GM13976 (cell line): ENCODE measurements around the gene MSRB1.
A peak's percentile ranks its signal among the peaks of the same experiment; 100 is the strongest.

Experiments used
- DNase-seq: peaks from one replicate; pipeline ENCODE4 v3.0.0; 2012; ENCODE audit warnings: low spot score
- in situ Hi-C: fragments of 300-500 bp; cut with MboI; formaldehyde crosslinking; loops from one replicate; pipeline ENCODE4 v1.12.0; 2022; ENCODE audit warnings: low sequenced_read_pairs, mixed read lengths, inconsistent platforms; ENCODE audit not compliant: unreplicated experiment
- TF ChIP-seq, protein P1 (sequence below): IDR thresholded peaks from 2 replicates; pipeline ENCODE4 v1.5.1; 2012; ENCODE audit warnings: borderline replicate concordance, mild to moderate bottlenecking; ENCODE audit not compliant: insufficient read depth; ENCODE audit errors: extremely low read depth, missing control alignments, control extremely low read depth

Gene MSRB1

DNA sequence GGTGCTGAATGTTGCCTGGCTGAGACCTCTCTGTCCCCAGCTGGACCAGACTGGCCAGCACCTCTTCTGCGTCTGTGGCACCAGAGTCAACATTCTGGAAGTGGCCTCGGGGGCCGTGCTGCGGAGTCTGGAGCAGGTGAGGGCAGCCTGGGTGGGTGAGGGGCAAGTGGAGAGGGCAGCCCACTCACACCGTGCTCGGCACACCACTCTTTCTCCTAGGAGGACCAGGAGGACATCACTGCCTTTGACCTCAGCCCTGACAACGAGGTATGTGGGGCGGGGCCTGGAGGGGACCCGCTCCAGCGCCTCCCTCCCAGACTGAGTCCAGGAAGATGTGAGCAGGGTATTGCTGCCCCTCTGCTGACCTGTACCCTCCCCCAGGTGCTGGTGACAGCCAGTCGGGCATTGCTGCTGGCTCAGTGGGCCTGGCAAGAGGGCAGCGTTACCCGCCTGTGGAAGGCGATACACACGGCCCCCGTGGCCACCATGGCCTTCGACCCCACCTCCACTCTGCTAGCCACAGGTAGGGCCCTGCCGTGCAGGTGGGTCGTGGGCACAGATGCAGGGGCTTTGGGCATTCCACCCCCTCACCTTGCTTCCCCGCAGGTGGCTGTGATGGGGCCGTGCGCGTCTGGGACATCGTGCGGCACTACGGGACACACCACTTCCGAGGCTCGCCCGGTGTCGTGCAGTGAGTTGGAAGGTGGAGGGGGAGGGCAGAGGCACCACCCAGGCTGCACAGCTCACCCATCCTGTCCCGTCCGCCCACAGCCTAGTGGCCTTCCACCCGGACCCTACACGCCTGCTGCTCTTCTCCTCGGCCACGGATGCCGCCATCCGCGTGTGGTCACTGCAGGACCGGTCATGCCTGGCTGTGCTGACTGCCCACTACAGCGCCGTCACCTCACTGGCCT is 31.4 kb upstream of the MSRB1 start:
- TF ChIP-seq, protein P1, sequence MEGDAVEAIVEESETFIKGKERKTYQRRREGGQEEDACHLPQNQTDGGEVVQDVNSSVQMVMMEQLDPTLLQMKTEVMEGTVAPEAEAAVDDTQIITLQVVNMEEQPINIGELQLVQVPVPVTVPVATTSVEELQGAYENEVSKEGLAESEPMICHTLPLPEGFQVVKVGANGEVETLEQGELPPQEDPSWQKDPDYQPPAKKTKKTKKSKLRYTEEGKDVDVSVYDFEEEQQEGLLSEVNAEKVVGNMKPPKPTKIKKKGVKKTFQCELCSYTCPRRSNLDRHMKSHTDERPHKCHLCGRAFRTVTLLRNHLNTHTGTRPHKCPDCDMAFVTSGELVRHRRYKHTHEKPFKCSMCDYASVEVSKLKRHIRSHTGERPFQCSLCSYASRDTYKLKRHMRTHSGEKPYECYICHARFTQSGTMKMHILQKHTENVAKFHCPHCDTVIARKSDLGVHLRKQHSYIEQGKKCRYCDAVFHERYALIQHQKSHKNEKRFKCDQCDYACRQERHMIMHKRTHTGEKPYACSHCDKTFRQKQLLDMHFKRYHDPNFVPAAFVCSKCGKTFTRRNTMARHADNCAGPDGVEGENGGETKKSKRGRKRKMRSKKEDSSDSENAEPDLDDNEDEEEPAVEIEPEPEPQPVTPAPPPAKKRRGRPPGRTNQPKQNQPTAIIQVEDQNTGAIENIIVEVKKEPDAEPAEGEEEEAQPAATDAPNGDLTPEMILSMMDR = no peak
- in situ Hi-C loops = no loop called here

DNA sequence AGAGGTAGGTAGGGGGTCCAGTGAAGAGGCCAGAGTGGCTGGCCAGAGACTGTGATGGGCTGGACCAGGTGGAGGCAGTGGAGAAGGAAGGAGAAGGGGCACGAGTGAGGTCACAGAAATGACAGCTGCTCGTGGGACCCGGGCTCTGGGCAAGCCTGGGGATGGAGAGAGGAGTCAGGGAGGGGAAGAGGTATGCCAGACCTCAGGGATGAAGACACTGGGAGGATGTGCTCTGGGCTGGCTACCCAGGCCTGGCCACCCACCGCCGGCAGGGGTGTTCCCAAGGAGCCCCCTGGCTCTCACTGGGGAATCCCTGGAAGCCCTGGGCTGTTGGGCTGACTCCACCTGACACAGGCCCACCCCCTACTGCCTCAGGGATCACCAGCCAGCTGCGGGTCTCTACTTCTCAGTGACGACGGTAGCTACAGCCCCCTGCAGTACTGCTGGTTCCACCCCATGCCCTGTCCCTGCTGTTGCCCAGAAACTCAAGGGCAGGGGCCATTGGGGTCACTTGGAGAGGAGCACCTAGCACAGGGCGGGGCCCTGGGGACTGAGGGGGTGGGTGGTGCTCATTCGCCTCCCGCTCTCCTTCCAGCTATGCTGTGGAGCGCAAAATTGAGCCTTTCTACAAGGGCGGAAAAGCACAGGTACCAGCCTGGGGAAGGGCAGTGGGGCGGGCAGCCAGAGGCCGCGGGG is 30.6 kb upstream of the MSRB1 start:
- DNase-seq = no peak
- TF ChIP-seq, protein P1 = no peak
- in situ Hi-C loops = no loop called here

More for the DNA sequence above, 31.4 kb upstream of the MSRB1 start:
- DNase-seq = no peak

DNA sequence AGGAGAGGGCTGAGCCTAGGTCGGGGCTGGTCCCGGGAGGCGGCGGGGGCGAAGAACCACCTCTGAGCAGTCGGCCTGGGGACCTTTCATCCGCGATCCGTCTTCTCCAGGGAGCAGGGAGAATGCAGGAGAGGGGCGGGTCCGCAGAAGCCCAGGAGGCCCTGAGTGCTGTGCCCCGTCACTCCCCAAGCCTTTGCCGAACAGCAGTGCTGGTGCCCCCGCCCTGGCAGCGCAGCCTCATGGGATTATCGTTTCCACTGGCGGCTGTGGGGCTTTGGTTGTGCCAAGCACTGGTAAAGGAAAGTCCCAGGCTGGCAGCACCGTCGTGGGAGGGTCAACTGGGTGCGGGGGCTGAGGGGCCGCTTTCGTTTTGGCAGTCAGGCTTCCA is 29.5 kb upstream of the MSRB1 start:
- TF ChIP-seq, protein P1 = no peak
- in situ Hi-C loops = no loop called here

DNA sequence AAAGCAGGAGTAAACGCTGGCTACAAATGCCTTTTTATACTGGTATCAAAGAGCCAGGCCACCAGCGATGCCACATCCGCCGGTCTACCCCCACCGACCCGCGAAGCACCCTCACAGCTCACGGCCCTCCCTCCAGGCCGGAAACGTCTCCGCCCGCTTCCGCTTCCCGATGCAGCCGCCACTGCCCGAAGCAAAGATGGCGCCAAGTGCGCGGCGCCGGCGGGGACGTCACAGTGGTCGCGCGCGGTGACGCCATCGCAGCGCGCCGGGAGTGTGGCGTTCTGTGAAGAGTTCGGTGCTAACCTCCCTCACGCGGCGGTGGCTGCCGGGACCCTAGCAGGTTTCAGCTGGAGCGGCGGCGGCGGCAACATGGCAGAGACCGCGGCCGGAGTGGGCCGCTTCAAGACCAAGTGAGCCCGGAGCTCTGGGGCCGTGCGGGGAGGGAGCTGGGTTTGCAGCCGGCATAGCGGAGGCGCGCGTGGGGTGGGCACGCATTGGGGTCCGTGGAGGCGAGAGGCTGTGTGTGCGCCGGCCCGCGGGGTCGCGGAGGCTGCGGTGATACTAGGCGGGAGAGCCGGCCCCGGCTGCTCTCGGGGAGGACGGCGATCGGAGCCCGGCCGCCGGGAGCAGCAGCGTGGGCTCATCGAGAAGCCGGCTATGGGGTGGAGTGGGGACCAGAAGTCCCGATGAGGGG is 28.9 kb upstream of the MSRB1 start, which contains the start of gene TBL3:
TSS of gene TBL3 (plus strand) at position 258 of the 694 bp plus-strand sequence. CDS start at position 370, 112 bp downstream.
- in situ Hi-C loops = no loop called here
- TF ChIP-seq, protein P1 = no peak
- DNase-seq = peak; percentile 96

More for the DNA sequence above, 29.5 kb upstream of the MSRB1 start:
- no peak for DNase-seq

DNA sequence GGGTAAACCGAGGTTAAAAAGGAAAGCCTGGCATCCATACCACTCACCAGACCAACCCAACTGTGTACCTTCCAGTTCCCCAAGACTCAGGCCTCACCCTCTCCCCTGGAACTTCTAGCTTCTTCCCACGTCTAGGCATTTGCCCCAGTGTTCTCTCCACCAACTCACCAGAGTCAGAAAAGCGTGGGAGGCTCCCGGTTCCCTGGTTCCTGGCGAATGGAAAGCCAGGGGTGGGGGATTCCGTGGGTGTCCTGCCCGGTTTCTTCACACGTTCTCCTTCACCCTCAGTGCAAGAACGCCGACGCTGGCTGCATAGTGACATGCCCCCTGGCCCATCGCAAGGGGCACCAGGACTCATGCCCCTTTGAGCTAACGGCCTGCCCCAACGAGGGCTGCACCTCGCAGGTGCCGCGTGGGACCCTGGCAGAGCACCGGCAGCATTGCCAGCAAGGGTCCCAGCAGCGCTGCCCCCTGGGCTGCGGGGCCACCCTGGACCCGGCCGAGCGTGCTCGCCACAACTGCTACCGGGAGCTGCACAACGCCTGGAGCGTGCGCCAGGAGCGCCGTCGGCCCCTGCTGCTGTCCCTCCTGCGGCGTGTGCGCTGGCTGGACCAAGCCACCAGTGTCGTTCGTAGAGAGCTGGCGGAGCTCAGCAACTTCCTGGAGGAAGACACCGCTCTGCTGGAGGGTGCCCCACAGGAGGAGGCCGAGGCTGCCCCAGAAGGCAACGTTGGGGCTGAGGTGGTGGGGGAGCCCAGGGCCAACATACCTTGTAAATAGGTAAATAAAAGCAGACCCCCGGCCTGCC is 25.4 kb upstream of the MSRB1 start:
- TF ChIP-seq, protein P1 = no peak
- no peak for DNase-seq
- in situ Hi-C loops = no loop called here
